Stomach (tissue), 9 donors: ENCODE data around the gene UBE2M. TPM values are rescaled to one million over a fixed set of nuclear protein-coding genes. Genes with fewer than 3 reads are reported as not detected.

Experiments
- DNase-seq, 2 donors: peaks; one replicate each; pipeline versions ENCODE4 v3.0.0 to v3.0.0-alpha.2; 2013 to 2019
- H3K27ac ChIP-seq, 5 donors: fragments of 200-600 bp in 4 of 5; sonication (generic) in 4 of 5; one replicate each; pipeline ENCODE4 v1.5.1; 2013 to 2019; ENCODE audit warnings: mild to moderate bottlenecking in 1 of 5, moderate library complexity in 1 of 5
- H3K27me3 ChIP-seq, 3 donors: fragments of 200-600 bp; sonication (generic); one replicate each; pipeline ENCODE4 v1.5.1; 2017 to 2019; ENCODE audit warnings: mixed run types in 1 of 3
- H3K36me3 ChIP-seq, 4 donors: fragments of 200-600 bp; sonication (generic); 1 replicate in 3 of 4; 2 replicates in 1 of 4; pipeline ENCODE4 v1.5.1; 2016 to 2019
- H3K4me1 ChIP-seq, 4 donors: fragments of 200-600 bp; sonication (generic); one replicate each; pipeline ENCODE4 v1.5.1; 2016 to 2019
- H3K4me3 ChIP-seq, 4 donors: fragments of 200-600 bp; sonication (generic) in 3 of 4; one replicate each; pipeline ENCODE4 v1.5.1; 2016 to 2019; ENCODE audit warnings: mild to moderate bottlenecking in 1 of 4
- H3K9me3 ChIP-seq, 4 donors: fragments of 200-600 bp; sonication (generic); one replicate each; pipeline ENCODE4 v1.5.1; 2016 to 2019
- EP300 ChIP-seq: sonication (generic); formaldehyde crosslinking; IDR thresholded peaks from one replicate; pipeline ENCODE4 v1.6.1; 2017; ENCODE audit warnings: antibody characterized with exemption
- POLR2A ChIP-seq, 4 donors: fragments of 450-650 bp; IDR thresholded peaks; one replicate each; pipeline ENCODE4 v1.6.1; 2016; ENCODE audit warnings: antibody characterized with exemption in 4 of 4, control low read depth in 2 of 4, mild to moderate bottlenecking in 1 of 4, moderate library complexity in 1 of 4
- POLR2AphosphoS5 ChIP-seq, 3 donors: sonication (generic); formaldehyde crosslinking; IDR thresholded peaks; one replicate each; pipeline ENCODE4 v1.6.1; 2016; ENCODE audit warnings: antibody characterized with exemption in 3 of 3
- WGBS, 5 donors: extraction: QIAGEN DNeasy Blood & Tissue Kit in 3 of 5; methylation state at CpG; one replicate each; pipeline versions ENCODE4 v1.1.5 to v1.1.7; 2013 to 2018; 5-methylcytosine and 5-hydroxymethylcytosine counted together
- intact Hi-C: fragments of 100-400 bp; cut with DNase I; formaldehyde crosslinking; loops from one replicate; pipeline ENCODE4 v1.15.1; 2023; ENCODE audit warnings: low total_unique reads
- polyA plus RNA-seq, 3 donors: library from polyadenylated mRNA; stranded (reverse); fragments of 200-250 nt; gene quantifications; one replicate each; pipeline ENCODE4 v1.2.3, GENCODE V29; 2013
- total RNA-seq, 5 donors: library from RNA; depleted of rRNA; stranded (reverse); fragments of >200 nt; gene quantifications; one replicate each; pipeline versions ENCODE4 v1.1.0 to v1.2.3, GENCODE V29; 2014 to 2016
- TF ChIP-seq, protein P1 (sequence below), 7 experiments: fragments of 450-650 bp in 4 of 7; fragments of 200-600 bp in 3 of 7; sonication (generic) in 3 of 7; IDR thresholded peaks; one replicate each; pipeline ENCODE4 v1.5.1; 2016 to 2019; ENCODE audit warnings: antibody characterized with exemption in 7 of 7, control low read depth in 2 of 7, mild to moderate bottlenecking in 1 of 7
- donor health status: healthy with polysubstance abuse.
- donor health status: Bipolar disorder and iron deficiency.
- donor health status: healthy.

Gene UBE2M
- total and polyA plus RNA-seq, 8 donors = 9.8 to 51.5 (median 35.3) TPM; not detected in 1

DNA sequence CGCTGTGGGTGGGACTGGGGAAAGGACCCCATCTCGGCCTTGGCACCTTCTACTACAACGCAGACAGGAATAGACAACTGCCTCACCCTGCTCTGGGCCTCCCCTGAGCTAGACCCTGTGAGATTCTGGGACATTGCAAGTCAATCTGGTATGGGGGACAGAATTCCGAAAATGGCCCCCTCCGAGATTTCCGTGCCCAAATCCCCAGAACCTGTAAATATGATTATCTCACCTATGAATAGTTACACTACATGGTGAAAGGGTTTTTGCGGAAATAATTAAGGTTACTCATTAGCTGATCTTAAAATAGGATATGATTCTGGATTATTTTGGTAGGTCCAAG lies 38.2 kb downstream of the UBE2M start:
- intact Hi-C loops = no loop called here
- Histone ChIP-seq H3K36me3 (peaks cover 16 to 24% (median 22%) of the 10 kb centered on the region in 4 donors), H3K9me3 (no peaks in the 10 kb centered on the region), H3K27me3 (no peaks in the 10 kb centered on the region), H3K4me3 (peak overlapping the region; percentile 80 to 94 (median 86)), H3K27ac (peak overlapping the region; percentile 96 to 100 (median 98)), H3K4me1 (peaks cover 22 to 55% (median 47%) of the 10 kb centered on the region in 4 donors)
- no peak for DNase-seq
- TF ChIP-seq POLR2AphosphoS5 (IDR thresholded peaks at IDR 0.05) (no peak), EP300 (no peak), POLR2A (IDR thresholded peaks at IDR 0.05) (no peak)
- TF ChIP-seq, protein P1, sequence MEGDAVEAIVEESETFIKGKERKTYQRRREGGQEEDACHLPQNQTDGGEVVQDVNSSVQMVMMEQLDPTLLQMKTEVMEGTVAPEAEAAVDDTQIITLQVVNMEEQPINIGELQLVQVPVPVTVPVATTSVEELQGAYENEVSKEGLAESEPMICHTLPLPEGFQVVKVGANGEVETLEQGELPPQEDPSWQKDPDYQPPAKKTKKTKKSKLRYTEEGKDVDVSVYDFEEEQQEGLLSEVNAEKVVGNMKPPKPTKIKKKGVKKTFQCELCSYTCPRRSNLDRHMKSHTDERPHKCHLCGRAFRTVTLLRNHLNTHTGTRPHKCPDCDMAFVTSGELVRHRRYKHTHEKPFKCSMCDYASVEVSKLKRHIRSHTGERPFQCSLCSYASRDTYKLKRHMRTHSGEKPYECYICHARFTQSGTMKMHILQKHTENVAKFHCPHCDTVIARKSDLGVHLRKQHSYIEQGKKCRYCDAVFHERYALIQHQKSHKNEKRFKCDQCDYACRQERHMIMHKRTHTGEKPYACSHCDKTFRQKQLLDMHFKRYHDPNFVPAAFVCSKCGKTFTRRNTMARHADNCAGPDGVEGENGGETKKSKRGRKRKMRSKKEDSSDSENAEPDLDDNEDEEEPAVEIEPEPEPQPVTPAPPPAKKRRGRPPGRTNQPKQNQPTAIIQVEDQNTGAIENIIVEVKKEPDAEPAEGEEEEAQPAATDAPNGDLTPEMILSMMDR (IDR thresholded peaks at IDR 0.05) = no peak
- 3 to 13% (median 7%) methylated on average over 6 to 7 of the region's 7 CpGs for WGBS, 5 donors

DNA sequence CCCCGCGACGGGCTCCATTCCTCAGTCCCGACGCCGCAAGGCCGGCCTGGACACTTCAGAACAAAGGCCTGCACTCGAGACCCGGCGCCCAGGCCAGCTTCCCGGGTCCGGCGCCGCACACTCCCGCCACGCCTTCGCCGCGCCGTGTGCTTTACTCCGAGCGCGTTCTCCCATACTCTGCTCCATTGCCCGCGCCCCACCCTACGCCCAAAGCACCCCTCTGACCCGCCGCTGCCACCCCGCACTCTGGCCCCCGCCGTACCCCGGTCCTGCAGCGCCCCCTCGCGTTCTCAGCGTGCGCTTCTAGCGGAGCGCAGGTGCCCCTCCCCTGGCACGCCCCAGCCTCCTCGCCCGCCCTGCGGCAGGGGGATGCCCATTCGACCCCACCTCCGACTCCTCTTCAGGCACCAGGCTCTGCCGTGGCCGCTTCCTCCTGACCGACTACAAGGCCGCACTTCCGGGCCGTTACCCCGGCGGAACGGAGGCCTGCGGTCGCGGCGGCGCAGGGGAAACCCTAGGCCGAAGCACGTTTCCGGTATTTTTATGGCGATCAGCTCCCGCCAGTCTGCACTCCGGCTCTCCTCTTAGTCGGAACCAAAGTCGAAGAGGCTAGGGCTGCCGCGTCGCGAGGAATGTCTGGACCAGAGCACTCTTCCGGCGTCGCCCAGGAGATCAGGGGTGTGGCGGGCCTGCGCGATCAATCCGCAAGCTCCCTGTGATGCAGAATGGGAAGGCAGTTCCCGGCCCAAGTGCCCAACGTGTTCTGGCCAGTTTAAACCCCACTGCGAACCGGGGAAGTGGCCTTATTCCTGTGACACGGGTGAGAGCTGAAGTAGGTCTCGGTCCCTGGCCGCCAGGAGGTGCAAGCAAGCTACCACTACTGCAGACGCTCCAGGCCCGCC lies 38.8 kb downstream of the UBE2M start, which contains the start of gene ZBTB45:
Gene ZBTB45, minus strand, starts transcription at position 456 of the 902 bp plus-strand sequence. CDS start 2,137 bp downstream, outside the sequence.
- TF ChIP-seq EP300 (no peak), POLR2A (IDR thresholded peaks at IDR 0.05) (peak in 1 of 4 donors; percentile 9), POLR2AphosphoS5 (IDR thresholded peaks at IDR 0.05) (peak in 2 of 3 donors; percentile 74 to 91)
- TF ChIP-seq, protein P1 (IDR thresholded peaks at IDR 0.05) = peak in 5 of 7 experiments; percentile 35 to 93 (median 65)
- intact Hi-C loops = no loop called here
- H3K9me3 ChIP-seq = no peaks in the 10 kb centered on the region
- no peaks in the 10 kb centered on the region for H3K27me3 ChIP-seq
- WGBS, 5 donors = 0 to 1% (median 0%) methylated on average over 76 to 87 of the region's 87 CpGs
- H3K36me3 ChIP-seq = peaks cover 16 to 25% (median 22%) of the 10 kb centered on the region in 4 donors
- H3K27ac ChIP-seq = peak within 1 kb of the TSS; percentile 96 to 100 (median 98)
- peak; percentile 93 to 98 for DNase-seq
- peak within 1 kb of the TSS; percentile 80 to 94 (median 86) for H3K4me3 ChIP-seq
- H3K4me1 ChIP-seq = peaks cover 23 to 59% (median 53%) of the 10 kb centered on the region in 4 donors

DNA sequence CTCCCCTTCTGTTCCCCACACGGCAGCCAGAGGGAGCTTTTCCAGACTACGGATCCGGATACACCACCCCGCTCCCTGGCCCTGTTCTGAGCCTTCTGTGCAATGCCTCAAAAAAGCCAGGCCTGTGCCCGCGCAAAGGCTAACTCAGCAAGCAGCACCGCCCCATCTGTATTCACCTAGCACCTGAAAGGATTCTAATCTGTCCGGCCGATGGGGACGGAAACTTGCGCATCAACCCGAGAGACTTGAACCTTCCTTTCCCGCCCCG lies 39.4 kb downstream of the UBE2M start:
- Histone ChIP-seq H3K27ac (peak overlapping the region; percentile 96 to 100 (median 98)), H3K4me1 (peaks cover 29 to 65% (median 59%) of the 10 kb centered on the region in 4 donors), H3K36me3 (peaks cover 16 to 25% (median 22%) of the 10 kb centered on the region in 4 donors), H3K4me3 (peak overlapping the region; percentile 80 to 94 (median 86)), H3K27me3 (no peaks in the 10 kb centered on the region), H3K9me3 (no peaks in the 10 kb centered on the region)
- intact Hi-C loops = no loop called here
- TF ChIP-seq, protein P1 (IDR thresholded peaks at IDR 0.05) = peak in 2 of 7 experiments; percentile 54 to 71
- TF ChIP-seq POLR2AphosphoS5 (IDR thresholded peaks at IDR 0.05) (no peak), EP300 (no peak), POLR2A (IDR thresholded peaks at IDR 0.05) (no peak)
- peak; percentile 59 to 89 for DNase-seq
- 0 to 2% (median 1%) methylated on average over 14 of the region's 14 CpGs for WGBS, 5 donors

DNA sequence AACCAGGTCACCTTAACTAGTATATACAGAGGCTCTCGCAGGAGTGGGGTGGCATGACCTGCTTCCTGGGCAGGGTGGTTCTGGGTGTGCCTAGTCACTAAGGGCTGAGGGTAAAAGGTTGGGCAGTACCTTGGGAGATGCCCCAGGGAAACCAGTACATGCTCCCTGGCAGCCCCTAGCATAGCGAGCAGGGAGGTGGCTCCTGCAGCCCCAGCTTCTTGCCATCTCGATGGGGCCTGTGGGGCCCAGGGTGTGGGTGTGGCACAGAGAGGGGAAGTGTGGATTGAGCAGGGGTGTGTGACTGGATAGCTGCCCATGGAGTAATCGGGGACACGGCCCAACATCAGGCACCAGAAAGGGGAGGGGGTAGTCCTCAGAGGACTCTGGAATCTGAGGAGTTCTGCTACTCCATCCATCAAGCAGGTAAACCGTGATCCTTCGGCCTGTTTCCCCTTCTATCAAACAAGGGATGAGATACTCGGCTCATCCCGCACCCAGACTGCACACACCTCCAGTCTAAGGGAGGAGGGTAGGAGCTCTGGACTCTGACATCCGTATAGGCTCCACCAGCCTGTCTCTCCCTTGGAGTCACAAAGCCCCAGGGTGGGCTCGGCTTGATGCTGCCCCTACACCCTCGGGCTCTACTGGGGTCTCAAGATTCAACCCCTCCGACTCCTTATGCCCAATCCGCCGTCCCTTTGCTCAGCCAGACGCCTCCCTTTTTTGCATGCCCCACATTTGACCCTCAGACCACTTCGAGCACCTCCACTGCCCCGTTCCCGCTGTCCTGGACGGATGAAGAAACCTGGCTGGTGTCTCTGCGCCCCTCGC lies 39.9 kb downstream of the UBE2M start:
- peak overlapping the region; percentile 96 to 100 (median 98) for H3K27ac ChIP-seq
- TF ChIP-seq, protein P1 (IDR thresholded peaks at IDR 0.05) = peak in 3 of 7 experiments; percentile 28 to 58 (median 35)
- no peak for TF ChIP-seq POLR2AphosphoS5 (IDR thresholded peaks at IDR 0.05)
- peak overlapping the region; percentile 80 to 94 (median 86) for H3K4me3 ChIP-seq
- H3K36me3 ChIP-seq = peaks cover 16 to 25% (median 23%) of the 10 kb centered on the region in 4 donors
- WGBS, 5 donors = 5 to 9% (median 7%) methylated on average over 18 to 22 of the region's 22 CpGs
- DNase-seq = peak in 1 of 2 donors; percentile 46
- intact Hi-C loops = no loop called here
- no peaks in the 10 kb centered on the region for H3K9me3 ChIP-seq
- no peaks in the 10 kb centered on the region for H3K27me3 ChIP-seq
- H3K4me1 ChIP-seq = peaks cover 33 to 70% (median 64%) of the 10 kb centered on the region in 4 donors
